GM12801 (cell line): ENCODE data around the gene SLC2A10.

Experiments
- TF ChIP-seq, protein P1 (sequence below): IDR thresholded peaks from one replicate; pipeline ENCODE4 v1.5.1; 2011; ENCODE audit warnings: control low read depth; ENCODE audit not compliant: insufficient read length; ENCODE audit errors: extremely low read depth

Gene SLC2A10

DNA sequence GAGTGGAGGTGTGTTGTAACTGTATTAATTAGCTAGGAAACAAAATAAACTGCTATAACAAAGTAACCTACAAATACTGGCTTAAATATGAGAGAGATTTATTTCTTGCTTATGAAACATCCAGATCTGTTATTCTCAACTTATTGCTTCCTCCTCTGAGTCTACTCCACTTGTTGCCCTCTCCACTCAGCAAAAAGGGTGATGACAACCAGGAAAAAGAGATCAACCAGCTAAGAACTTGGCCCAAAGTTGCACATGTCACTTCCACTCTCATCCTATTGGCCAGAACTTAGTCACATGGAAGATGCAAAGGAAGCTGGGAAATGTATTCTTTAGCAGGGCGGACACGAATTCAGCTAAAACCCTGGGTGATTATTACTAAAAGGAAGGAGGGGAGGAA, 15.0 kb upstream of the SLC2A10 start:
- TF ChIP-seq, protein P1, sequence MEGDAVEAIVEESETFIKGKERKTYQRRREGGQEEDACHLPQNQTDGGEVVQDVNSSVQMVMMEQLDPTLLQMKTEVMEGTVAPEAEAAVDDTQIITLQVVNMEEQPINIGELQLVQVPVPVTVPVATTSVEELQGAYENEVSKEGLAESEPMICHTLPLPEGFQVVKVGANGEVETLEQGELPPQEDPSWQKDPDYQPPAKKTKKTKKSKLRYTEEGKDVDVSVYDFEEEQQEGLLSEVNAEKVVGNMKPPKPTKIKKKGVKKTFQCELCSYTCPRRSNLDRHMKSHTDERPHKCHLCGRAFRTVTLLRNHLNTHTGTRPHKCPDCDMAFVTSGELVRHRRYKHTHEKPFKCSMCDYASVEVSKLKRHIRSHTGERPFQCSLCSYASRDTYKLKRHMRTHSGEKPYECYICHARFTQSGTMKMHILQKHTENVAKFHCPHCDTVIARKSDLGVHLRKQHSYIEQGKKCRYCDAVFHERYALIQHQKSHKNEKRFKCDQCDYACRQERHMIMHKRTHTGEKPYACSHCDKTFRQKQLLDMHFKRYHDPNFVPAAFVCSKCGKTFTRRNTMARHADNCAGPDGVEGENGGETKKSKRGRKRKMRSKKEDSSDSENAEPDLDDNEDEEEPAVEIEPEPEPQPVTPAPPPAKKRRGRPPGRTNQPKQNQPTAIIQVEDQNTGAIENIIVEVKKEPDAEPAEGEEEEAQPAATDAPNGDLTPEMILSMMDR, result no peak

DNA sequence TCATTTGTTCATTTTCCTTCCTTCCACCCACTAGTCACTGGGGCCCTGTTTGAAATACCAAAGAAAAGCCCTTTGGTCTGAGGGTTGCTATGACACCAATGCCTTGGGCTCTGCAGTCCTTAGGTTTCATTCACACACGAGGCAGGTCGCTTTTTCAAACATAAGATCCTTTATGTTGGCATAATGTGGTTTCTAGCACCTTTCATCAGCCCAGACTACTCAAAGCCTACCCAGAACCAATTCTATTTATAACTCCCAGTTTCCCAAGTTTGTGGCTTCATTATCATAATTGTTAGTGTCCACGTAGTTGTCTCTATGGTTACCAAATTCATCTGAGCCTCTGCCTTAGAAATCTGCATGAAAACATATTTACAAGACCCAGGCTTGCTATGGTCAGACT, 13.6 kb upstream of the SLC2A10 start:
- TF ChIP-seq, protein P1, result no peak

DNA sequence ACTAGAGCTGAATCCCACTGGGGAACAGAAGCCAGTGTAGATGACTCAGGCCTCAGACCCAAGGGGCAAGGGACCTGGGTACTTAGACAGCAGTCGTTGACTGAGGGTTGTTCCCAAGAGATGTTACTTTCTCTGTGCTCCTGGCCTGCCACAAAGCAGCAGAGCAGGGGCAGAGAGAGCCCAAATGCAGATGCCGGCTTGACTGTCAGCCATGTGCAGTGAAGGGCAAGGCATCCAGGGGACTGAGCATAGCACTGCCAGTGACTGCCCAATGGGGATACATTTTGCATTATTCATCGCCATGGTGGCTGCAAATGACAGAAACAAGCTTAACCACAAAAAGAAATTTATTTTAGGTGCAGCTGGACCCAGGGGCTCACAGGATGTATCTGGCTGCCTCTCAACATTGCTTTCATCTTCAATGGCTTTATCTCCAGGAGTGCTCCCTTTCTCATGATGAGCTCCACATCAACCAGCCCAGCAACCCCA, 12.6 kb upstream of the SLC2A10 start:
- TF ChIP-seq, protein P1, result no peak

DNA sequence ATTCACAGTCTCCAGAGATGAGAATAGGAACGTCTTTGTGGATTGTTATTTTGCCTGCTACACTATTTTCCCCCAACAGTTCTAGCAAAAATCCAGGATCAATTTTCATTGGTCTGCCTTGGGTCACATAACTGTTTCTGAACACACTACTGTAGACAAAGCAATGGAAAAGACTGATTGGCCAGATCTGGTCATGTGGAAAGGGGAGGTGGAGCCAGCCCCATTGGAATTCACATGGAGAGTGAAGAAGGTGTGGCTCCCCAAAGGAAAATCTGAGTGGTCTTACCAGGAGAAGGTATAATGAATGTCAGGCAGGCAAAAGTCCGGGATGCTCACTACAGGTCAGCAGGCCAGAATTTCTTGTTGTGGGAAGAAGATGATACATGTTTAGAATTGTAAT, 10.7 kb upstream of the SLC2A10 start:
- TF ChIP-seq, protein P1, result no peak

DNA sequence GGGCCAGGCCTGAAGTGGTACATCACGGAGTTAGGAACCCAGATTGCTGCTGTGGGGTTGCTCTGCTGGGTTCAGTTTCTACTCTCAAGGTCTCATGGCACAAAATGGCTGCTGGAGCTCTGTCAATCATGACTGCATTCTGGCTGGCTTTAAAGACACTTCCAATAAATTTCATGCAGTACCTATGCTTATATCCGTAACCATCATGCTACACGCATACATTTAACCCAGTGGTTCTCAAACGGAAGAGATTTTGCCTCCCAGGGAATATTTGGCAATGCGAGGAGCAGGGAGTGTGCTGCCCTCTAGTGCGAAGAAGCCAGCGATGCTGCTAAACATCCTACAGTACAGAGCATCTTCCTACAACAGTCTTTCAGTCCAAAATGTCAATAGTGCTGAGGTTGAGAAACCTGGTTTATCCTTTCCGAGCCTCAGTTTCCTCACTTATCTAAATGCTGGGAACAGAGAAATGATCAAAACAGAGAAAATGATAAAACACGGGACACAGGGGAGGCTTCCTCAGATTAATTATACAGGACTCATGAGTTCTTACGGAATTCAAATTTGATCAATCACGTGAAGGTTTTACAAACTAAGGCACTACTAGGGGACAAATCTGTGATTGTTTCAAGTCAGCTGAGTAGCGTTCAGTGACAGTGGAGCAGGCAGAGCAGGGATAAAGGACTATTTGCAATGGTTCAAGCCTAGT, 9.6 kb upstream of the SLC2A10 start:
- TF ChIP-seq, protein P1, result no peak

DNA sequence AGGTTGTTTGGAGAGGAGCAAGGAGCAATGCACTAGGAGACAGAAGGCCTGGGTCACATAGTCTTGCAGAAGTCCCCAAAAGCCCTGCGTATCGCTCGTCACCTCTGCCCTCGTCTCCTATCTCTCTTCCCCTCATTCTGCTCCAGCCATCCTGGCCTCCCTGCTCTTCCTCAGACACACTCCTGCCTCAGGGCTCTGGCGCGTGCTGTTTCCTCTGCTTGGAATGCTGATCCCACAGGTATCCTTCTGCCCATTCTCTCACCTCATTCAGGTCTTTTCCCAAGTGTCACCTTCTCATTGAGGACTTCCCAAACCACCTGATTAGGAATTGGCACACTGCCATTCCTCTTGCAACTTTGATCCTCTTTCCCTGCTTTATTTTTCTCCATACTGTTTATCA, 9.0 kb upstream of the SLC2A10 start:
- TF ChIP-seq, protein P1, result no peak

DNA sequence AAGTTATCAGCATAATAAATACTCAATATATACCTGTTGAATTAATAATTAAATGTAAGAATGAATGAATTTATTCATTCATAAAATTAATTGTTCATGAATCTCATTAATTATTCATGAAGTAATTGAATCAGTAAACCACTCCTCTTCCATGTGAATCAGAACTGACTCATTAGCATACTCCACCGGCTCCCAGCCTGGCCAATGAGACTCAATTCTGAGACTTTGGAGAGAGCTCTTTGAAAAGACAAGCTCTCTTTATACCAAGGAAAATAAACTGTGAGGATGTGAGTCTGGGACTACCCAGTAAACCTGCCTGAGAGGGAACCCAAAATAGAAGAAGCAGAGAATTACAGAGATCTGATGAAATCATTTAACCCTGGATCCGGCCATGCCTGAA, 8.4 kb upstream of the SLC2A10 start:
- TF ChIP-seq, protein P1, result no peak
